ENCODE measurements around the gene COL19A1. TPM values are rescaled to one million over a fixed set of nuclear protein-coding genes. Genes with fewer than 3 reads are reported as not detected.
A peak's percentile ranks its signal among the peaks of the same experiment; 100 is the strongest.

COL19A1 gene
- total RNA-seq, 1 donor from 2014 or later: 0.98 TPM

DNA sequence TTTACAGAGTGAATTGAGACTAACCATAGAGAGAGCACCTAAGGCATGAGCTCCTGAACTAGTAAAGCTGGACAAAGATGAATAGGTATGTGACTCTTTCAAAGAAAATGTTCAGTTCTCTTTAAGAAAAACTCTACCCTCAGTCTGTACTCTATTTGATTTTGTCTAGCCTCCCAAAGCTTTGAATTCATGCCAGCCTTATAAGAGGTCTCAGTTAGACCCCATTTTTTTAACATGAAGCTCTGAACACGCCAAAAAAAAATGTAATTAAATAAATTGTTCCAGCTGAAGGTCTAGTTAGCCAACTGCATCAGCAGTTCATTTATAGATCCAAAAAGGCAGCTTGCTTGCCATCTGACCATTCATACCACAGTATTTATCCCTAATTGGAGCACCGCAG, 365.0 kb downstream of the COL19A1 start:
- ATAC-seq (no peak), DNase-seq (ENCODE audit: low spot score) (no peak)
- intact Hi-C loops (cut with DNase I): no loop called here

DNA sequence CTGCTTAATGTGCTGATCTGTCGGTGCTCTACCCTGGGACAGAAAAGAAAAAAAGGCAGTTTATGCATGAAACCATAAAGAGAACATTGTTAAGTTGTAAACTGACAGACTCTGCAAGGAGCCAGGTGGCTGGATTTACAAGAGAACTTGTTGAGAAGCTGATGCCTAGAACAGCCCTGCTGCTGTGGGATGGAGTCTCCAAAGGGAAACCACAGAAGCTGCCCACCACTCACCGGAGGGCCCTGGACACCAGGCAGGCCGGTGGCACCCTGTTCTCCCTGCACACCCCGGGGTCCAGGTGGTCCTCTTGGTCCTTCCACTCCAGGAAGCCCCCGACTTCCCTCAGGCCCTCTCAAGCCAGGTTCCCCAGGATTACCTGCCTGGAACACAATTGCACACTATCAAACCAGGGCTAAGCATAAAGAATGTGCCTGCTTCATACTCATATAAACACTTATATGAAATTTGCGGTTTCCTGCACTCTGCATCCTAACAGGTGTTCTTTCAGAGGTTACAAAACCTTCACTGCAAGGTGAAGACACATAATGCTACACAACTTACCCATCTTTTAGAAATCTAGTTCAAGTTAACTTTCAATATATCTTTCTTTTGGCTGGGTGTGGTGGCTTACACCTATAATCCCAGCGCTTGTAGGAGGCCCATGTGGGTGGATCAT, 368.3 kb downstream of the COL19A1 start:
- intact Hi-C loops (cut with DNase I): no loop called here
- no peak for ATAC-seq
- no peak for DNase-seq (ENCODE audit: low spot score)

DNA sequence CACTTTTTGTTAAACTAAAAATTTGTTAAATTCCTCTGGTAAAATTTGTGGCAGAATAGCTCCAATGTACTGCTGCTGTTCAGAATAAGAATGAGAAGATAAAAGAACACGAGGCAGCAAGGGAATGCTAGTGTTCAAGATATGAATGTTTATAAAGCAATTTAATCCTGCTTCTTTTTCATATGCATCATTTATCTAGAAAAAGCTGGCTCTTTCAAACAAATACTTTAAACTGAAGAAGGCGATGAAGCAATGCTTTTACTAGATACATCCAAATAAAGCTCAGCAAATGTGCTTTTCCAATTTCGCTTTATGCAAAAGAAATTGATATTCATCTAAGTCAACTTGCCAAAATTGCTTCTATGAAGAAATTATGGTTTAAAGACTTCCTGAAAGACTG, 370.0 kb downstream of the COL19A1 start:
- intact Hi-C loops (cut with DNase I): no loop called here
- no peak for ATAC-seq

DNA sequence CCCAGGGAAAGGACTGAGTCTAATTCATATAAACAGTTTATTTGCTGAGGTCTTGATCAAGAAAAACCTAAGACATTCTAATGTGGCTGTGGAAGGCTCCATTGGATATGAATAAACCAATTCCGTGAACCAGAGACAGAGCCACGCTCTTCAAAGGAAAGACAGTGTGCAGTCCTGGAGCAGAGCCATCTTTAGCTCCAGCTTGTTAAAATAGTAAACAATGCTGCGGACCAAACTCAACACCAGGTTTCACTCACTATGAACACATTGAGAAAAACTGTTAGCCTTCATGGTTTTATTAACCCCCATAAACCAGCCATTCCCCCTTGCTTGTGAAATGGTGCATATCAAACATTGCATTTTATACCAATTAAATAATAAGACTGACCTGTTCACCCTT, 374.7 kb downstream of the COL19A1 start:
- intact Hi-C loops (cut with DNase I): no loop called here
- ATAC-seq: no peak
- no peak for DNase-seq (ENCODE audit: low spot score)

More for the DNA sequence above, 370.0 kb downstream of the COL19A1 start:
- DNase-seq (ENCODE audit: low spot score): no peak

DNA sequence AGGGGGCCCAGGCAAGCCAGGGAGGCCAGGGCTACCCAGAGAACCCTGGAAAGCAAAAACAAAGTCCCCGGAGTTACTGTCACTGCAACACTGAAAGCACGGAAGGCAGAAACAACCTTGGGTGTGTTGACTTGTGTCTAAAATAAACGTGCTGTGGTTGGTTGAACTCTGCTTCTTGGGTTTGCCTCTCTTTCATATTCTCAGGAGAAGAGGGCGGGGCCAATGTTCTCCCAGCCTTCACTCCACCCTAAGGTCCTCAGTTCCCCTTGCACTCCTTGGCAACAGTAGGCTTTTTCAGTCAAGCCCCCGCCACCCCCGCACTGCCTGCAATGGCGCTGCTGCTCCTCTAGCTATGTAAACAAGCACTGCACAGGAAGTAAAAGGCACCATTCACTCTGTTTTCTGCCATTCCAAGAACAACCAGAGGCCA, 375.6 kb downstream of the COL19A1 start:
- DNase-seq (ENCODE audit: low spot score): no peak
- intact Hi-C loops (cut with DNase I): no loop called here
- ATAC-seq: peak; percentile 51

DNA sequence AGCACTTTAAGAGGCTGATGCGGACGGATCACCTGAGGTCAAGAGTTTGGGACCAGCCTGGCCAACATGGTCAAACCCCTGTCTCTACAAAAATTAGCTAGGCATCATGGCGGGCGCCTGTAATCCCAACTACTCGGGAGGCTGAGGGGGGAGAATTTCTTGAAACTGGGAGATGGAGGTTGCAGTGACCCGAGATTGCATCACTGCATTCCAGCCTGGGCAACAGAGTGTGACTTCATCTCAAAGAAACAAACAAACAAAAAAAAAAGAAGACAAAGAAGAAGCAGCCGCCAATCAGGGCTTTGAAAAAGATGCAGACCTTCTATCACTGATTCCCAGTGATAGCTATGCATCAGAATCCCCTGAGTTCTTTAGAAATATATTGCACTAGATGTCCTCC, 379.8 kb downstream of the COL19A1 start:
- intact Hi-C loops (cut with DNase I): no loop called here
- DNase-seq (ENCODE audit: low spot score) (no peak), ATAC-seq (no peak)

DNA sequence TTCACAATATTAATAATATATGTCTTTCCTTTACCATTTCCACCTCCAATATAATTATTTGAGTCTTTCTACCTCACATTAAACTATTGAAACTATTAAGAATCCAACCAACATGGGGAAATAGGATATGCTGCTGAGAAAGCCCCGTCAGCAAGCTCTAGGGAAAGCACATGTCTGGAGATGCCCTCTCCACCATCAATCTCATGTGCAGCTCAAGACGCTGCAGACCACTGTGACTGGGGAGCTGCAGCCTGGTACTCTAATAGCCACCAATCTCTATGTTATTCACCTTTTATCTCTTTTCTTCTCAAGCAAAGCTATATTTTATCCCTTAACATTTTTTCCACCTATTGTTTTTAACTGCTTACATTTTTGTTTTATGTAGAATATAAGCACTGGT, 386.2 kb downstream of the COL19A1 start:
- ATAC-seq (no peak), DNase-seq (ENCODE audit: low spot score) (no peak)
- intact Hi-C loops (cut with DNase I): no loop called here

DNA sequence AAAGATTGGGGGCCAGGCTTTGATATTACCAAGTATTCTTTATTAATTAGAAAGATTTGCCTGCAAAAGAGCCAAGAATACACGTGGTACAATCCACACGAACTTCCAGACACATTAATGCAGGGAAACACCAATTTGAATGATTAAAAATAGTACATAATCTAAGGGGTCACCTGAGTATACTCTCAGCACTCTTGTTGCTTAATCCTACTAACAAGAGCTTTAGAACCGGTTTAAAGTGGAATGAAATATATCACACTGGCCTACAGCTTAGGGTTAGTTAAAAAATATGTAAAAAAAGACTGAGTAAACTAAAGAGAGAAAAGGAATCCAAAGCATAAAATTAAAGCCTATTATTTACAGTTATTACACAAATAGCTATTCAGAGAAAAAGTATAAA, 387.6 kb downstream of the COL19A1 start:
- DNase-seq (ENCODE audit: low spot score): no peak
- intact Hi-C loops (cut with DNase I): no loop called here

DNA sequence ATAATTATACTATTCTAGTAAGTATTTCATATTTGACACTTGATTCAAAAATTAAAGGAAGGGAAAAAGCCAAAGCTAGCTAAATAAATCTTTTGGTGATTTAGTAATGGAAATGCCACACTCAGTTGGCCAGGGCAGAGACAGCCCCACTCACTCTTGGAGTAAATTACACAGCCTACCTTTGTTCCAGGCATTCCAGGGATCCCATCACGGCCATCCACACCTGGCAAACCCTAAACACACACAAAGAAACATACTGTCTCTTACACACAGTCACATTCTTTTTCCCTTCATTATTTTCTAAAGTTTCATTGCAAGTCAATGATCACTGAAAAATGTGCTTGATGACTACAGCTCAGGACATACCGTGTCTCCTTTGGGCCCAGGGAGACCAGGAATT, 388.4 kb downstream of the COL19A1 start:
- DNase-seq (ENCODE audit: low spot score): no peak
- ATAC-seq: no peak
- intact Hi-C loops (cut with DNase I): no loop called here

More for the DNA sequence above, 387.6 kb downstream of the COL19A1 start:
- ATAC-seq: no peak

DNA sequence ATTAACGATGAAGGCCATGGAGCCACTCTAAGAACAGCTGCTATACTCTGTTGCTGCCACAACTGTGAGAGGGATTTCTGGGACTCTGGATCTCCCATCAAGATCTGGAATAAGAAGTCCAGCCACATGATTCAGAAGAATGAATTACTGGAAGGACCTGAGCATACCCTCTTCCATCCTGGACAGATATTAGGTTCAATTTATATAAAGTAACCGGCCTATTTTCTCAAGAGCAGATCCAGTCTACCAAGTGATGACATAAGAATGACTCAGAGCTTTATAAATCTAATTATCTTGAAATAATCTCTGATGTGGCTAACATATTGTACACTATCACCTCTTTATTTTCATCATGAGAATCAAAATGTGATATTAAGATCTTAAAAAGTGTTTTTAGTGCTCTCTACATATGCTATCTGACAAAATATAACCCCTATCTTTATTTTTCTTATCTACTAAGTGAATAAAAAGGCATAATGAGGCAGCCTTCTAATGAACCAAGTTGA, 391.5 kb downstream of the COL19A1 start:
- ATAC-seq (no peak), DNase-seq (ENCODE audit: low spot score) (no peak)
- intact Hi-C loops (cut with DNase I): no loop called here

DNA sequence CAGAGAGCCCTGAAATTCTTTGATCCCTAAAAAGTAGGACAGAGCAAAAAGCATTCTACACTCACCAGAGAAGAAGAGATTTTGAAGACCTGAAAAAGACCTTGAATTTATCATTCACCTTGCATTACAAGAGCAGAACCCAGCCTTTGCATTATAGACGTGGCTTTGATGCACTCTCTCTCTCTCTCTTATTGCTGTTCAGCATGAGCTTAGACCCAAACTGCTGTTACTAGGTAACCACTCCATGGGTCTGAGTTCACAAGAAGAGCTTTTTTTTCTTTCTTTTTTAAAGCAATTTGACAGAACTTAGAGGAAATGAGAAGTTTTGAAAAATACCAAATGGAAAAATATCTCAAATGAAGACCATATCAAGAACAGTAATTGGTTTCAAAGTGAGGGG, 392.1 kb downstream of the COL19A1 start:
- DNase-seq (ENCODE audit: low spot score) (no peak), ATAC-seq (no peak)
- intact Hi-C loops (cut with DNase I): no loop called here

Other genes with a start within 250 kb of the COL19A1 start
- gene LMBRD1, start 69.5 kb upstream of the COL19A1 start, total RNA-seq: 95.8 TPM

All from sciatic nerve (tissue), 2 donors.